Left lung (tissue), 10 donors: ENCODE measurements around the gene XPC. TPM values are rescaled to one million over a fixed set of nuclear protein-coding genes. Genes with fewer than 3 reads are reported as not detected.

Experiments used
- ATAC-seq: fragments of 200-7000 bp; cut with Tn5 transposase; one replicate; pipeline ENCODE4 v1.9.1; 2020; ENCODE audit warnings: moderate library complexity
- DNase-seq, 4 donors: peaks; one replicate each; pipeline ENCODE4 v3.0.0-alpha.2; 2013 to 2020
- H3K27ac ChIP-seq, 2 donors: fragments of 200-600 bp; sonication (generic) in 1 of 2; one replicate each; pipeline versions ENCODE4 v1.5.0 to v1.8.0; 2020 to 2021
- H3K27me3 ChIP-seq, 2 donors: fragments of 200-600 bp; sonication (generic) in 1 of 2; one replicate each; pipeline versions ENCODE4 v1.5.0 to v1.8.0; 2020 to 2021
- H3K36me3 ChIP-seq, 2 donors: fragments of 200-600 bp; sonication (generic) in 1 of 2; one replicate each; pipeline versions ENCODE4 v1.5.0 to v1.8.0; 2020 to 2021
- H3K4me1 ChIP-seq, 2 donors: fragments of 200-600 bp; one replicate each; pipeline ENCODE4 v1.8.0; 2021
- H3K4me3 ChIP-seq, 2 donors: fragments of 200-600 bp; sonication (generic) in 1 of 2; one replicate each; pipeline versions ENCODE4 v1.5.0 to v1.8.0; 2020 to 2021; ENCODE audit warnings: mild to moderate bottlenecking in 1 of 2
- H3K9me3 ChIP-seq, 2 donors: fragments of 200-600 bp; sonication (generic) in 1 of 2; one replicate each; pipeline versions ENCODE4 v1.5.0 to v1.8.0; 2020 to 2021
- CTCF ChIP-seq, 2 donors: fragments of 200-600 bp; sonication (generic) in 1 of 2; IDR thresholded peaks; one replicate each; pipeline versions ENCODE4 v1.5.0 to v1.8.0; 2021; ENCODE audit warnings: antibody characterized with exemption in 2 of 2
- intact Hi-C, 2 donors: fragments of 100-400 bp; cut with DNase I; formaldehyde crosslinking; loops; one replicate each; pipeline versions ENCODE4 v1.11.2 to v1.14.2; 2022
- polyA plus RNA-seq, 6 donors: library from polyadenylated mRNA; unstranded; fragments of 120-200 nt; gene quantifications; one replicate each; pipeline ENCODE4 v1.2.1, GENCODE V29; 2013; ENCODE audit not compliant: insufficient read length in 6 of 6
- total RNA-seq, 2 donors: library from RNA; stranded (reverse); fragmentation: NEBNext Ultra II Directional; extraction: Animal tissue kit (Norgen Biotek cat#: 25700); gene quantifications; one replicate each; pipeline ENCODE4 v1.2.1, GENCODE V29; 2021
- donor health status: DM: no; HTN: yes; CAD: no.
- donor health status: DM: no; HTN: no; CAD: no.

The XPC gene
- total and polyA plus RNA-seq, 8 donors: 23.9 to 47.6 (median 43.2) TPM

- intact Hi-C loops: no loop called here
- H3K36me3 ChIP-seq: peaks cover 0 to 76% of the 10 kb centered on the region in 2 donors
- H3K4me3 ChIP-seq: no peak overlapping the region
- H3K27me3 ChIP-seq: no peaks in the 10 kb centered on the region
- ATAC-seq (no peak), DNase-seq (no peak)
- H3K9me3 ChIP-seq: no peaks in the 10 kb centered on the region
- peak overlapping the region; percentile 92 to 99 for H3K27ac ChIP-seq
- H3K4me1 ChIP-seq: peaks cover 25 to 41% of the 10 kb centered on the region in 2 donors
- TF ChIP-seq CTCF (IDR thresholded peaks at IDR 0.05): no peak
Observed at GRCh38 chr3:14142567-14143270, 35.7 kb downstream of the XPC start.

GRCh38 chr3:14141602-14142341 lies 36.6 kb downstream of the XPC start:
- H3K9me3 ChIP-seq: no peaks in the 10 kb centered on the region
- no peak for TF ChIP-seq CTCF (IDR thresholded peaks at IDR 0.05)
- H3K27me3 ChIP-seq: no peaks in the 10 kb centered on the region
- intact Hi-C loops: no loop called here
- peak overlapping the region; percentile 92 to 99 for H3K27ac ChIP-seq
- ATAC-seq: no peak
- H3K4me3 ChIP-seq: no peak overlapping the region
- DNase-seq: peak in 2 of 4 donors; percentile 31 to 75
- peaks cover 25 to 41% of the 10 kb centered on the region in 2 donors for H3K4me1 ChIP-seq
- H3K36me3 ChIP-seq: peaks cover 0 to 76% of the 10 kb centered on the region in 2 donors

GRCh38 chr3:14141144-14141543 lies 37.3 kb downstream of the XPC start:
- DNase-seq (no peak), ATAC-seq (peak; percentile 31)
- TF ChIP-seq CTCF (IDR thresholded peaks at IDR 0.05): no peak
- Histone ChIP-seq H3K9me3 (no peaks in the 10 kb centered on the region), H3K27ac (peak overlapping the region; percentile 92 to 99), H3K36me3 (peaks cover 0 to 76% of the 10 kb centered on the region in 2 donors), H3K27me3 (no peaks in the 10 kb centered on the region), H3K4me1 (peaks cover 25 to 37% of the 10 kb centered on the region in 2 donors), H3K4me3 (no peak overlapping the region)
- intact Hi-C loops: no loop called here

GRCh38 chr3:14140668-14141067 lies 37.7 kb downstream of the XPC start:
- H3K27me3 ChIP-seq: no peaks in the 10 kb centered on the region
- no peak for DNase-seq
- H3K9me3 ChIP-seq: no peaks in the 10 kb centered on the region
- intact Hi-C loops: no loop called here
- peaks cover 23 to 32% of the 10 kb centered on the region in 2 donors for H3K4me1 ChIP-seq
- peaks cover 0 to 76% of the 10 kb centered on the region in 2 donors for H3K36me3 ChIP-seq
- no peak overlapping the region for H3K4me3 ChIP-seq
- no peak for TF ChIP-seq CTCF (IDR thresholded peaks at IDR 0.05)
- H3K27ac ChIP-seq: peak overlapping the region in 1 of 2 donors; percentile 99
- ATAC-seq: no peak

- Histone ChIP-seq H3K27me3 (no peaks in the 10 kb centered on the region), H3K4me3 (no peak overlapping the region), H3K36me3 (peaks cover 0 to 82% of the 10 kb centered on the region in 2 donors), H3K27ac (no peak overlapping the region), H3K9me3 (no peaks in the 10 kb centered on the region), H3K4me1 (peaks cover 14 to 23% of the 10 kb centered on the region in 2 donors)
- no peak for ATAC-seq
- TF ChIP-seq CTCF (IDR thresholded peaks at IDR 0.05): no peak
- DNase-seq: no peak
- intact Hi-C loops: no loop called here
Observed at GRCh38 chr3:14139771-14140170, 38.6 kb downstream of the XPC start.
